HG03196 (cell line): ENCODE measurements around the gene CYP26A1.

ENCODE experiments used
- ATAC-seq: cut with Tn5 transposase; IDR thresholded peaks from one replicate; pipeline ENCODE4 v1.9.1; 2021; ENCODE audit not compliant: unreplicated experiment

The CYP26A1 gene

DNA sequence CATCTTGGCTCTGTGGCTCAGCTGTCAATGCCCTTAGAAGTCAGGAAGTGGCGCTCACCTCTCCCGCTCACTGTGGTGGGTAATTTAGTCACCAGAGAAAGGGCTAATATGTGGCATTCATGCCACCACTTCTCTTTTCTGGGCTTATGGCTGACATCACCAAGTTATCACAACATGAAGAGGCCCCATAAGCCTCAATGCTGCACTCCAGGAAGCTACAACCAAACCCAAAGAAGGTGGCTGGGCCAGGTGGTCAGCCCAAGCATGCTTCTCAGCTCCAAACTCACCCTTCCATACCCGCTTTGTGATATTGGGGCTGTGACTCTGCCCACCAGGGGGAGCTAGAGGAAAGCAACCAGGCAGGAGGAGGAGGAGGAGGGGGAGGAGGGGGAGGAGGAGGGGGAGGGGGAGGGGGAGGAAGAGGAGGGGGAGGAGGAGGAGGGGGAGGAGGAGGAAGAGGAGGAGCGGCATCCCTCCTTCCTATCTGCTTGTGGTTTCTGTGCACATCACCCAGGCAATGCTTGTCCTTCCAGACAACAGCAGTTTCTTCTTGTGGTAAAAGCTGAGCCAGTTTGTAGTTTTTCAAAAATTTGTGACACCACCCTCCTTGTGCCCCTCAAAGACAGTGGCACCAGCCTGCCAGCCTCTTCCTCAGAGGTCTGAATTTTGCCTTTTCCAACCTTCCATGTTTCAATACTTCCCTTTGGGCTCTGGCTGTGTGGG lies 42.1 kb downstream of the CYP26A1 start:
- ATAC-seq, result no peak

DNA sequence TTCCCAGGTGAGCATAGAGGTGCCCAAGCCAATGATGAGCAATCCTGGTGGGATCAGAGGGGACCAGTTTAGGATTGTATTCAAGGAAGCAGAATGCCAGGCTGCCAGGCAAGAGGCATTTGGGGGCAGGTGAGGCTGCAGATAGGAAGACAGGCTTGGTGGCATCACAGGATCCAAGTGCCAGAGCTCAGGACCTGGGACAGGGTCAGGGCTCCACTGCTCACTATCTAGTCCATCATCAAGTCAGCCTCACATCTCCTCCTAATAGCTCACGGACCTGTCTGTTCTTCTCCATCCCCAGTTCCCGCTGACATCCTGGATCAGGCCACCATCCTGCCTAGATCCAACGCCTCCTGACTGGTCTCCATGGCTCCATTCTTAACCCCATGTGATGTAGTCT lies 47.6 kb downstream of the CYP26A1 start:
- no peak for ATAC-seq

DNA sequence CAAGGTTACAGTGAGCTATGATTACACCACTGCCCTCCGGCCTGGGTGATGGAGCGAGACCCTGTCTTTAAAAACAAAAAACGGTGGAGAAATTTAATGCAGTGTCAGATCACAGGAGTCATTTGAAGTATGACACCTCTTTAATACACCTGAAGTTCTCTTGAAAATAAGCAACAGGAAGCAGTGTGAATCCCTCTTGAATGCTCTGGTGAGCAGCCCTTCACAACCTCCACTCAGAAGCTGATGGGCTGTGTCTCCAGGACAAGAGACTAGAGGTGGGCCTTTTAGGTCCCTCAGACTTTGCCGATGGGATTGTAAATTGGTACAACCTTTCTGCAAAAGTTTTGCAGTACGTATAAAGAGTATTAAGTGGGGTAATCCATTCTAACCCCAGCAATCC lies 50.1 kb downstream of the CYP26A1 start:
- no peak for ATAC-seq

DNA sequence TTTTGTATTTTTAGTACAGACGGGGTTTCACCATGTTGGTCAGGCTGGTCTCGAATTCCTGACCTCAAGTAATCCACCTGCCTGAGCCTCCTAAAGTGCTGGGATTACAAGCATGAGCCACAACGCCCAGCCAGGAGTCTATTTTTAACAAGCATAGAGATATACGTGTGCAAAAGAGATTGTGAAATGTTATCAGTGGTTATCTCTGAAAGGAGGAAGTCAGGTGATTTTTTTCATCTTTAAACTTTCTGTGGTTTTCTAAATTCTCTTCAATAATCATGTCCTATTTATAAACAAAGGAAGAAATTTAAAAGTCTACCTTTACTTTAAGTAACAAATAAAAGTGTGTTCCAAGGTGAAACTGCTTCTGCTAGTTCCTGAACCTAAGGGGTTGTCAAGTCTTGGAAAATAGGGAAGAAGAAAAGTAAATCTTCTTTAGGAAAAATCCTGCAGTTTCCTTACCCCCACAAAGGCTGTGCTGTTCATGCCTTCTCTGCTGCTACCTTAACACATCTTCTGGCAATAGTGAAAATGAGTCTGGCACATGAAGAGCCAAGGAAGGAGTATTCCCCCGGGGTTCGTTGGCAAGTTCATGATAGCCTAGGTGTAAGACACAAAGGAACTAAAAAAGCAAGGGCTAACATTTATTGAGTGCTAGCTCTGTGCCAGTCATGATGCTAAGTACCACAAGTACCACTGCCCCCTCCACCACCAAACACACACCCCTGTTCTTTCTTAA lies 51.1 kb downstream of the CYP26A1 start:
- no peak for ATAC-seq

GRCh38 chr10:93125966-93126365 lies 52.3 kb downstream of the CYP26A1 start:
- ATAC-seq, result no peak

- no peak for ATAC-seq
These were observed 52.9 kb downstream of the CYP26A1 start for GRCh38 chr10:93126483-93127052.
